WTC11 (cell line): Measurements from ENCODE around the gene SVIL. TPM values are rescaled to one million over a fixed set of nuclear protein-coding genes. Genes with fewer than 3 reads are reported as not detected.

ENCODE experiments used
- ATAC-seq: fragments of 200-7000 bp; cut with Tn5 transposase; 2 replicates; pipeline ENCODE4 v1.10.0; 2021; ENCODE audit warnings: mild to moderate bottlenecking, moderate library complexity
- CTCF ChIA-PET: fragments of 300-600 bp; sonication (Branson Sonifier 250); formaldehyde crosslinking; loops from one replicate; lab custom pipeline; 2021; ENCODE audit warnings: antibody characterized with exemption; lab: Charles Lee
- POLR2A ChIA-PET: fragments of 350-600 bp; sonication (Branson Sonifier 250); formaldehyde crosslinking; loops from one replicate; lab custom pipeline; 2021; ENCODE audit warnings: antibody characterized with exemption; lab: Charles Lee
- DNase-seq: peaks from one replicate; pipeline ENCODE4 v3.0.0; 2021; ENCODE audit warnings: low spot score
- H3K27ac Mint-ChIP-seq: 2 replicates; pipeline ENCODE4 v1.8.0; 2021; ENCODE audit warnings: mixed read lengths
- H3K27me3 Mint-ChIP-seq: 2 replicates; pipeline ENCODE4 v1.8.0; 2021; ENCODE audit warnings: low read depth, mild to moderate bottlenecking, moderate library complexity, mixed read lengths
- H3K36me3 Mint-ChIP-seq: 2 replicates; pipeline ENCODE4 v1.8.0; 2021; ENCODE audit warnings: mixed read lengths
- H3K4me1 Mint-ChIP-seq: 2 replicates; pipeline ENCODE4 v1.8.0; 2022; ENCODE audit warnings: mixed read lengths
- H3K4me3 Mint-ChIP-seq: 2 replicates; pipeline ENCODE4 v1.8.0; 2021; ENCODE audit warnings: mild to moderate bottlenecking, moderate library complexity, mixed read lengths
- H3K9me3 Mint-ChIP-seq: 2 replicates; pipeline ENCODE4 v1.8.0; 2021; ENCODE audit warnings: mixed read lengths
- ELF4 ChIP-seq: sonication (generic); formaldehyde crosslinking; IDR thresholded peaks from 2 replicates; pipeline ENCODE4 v1.8.1; 2022; ENCODE audit warnings: low read depth, mild to moderate bottlenecking, moderate library complexity, missing genetic modification reagents
- ETV6 ChIP-seq: sonication (generic); formaldehyde crosslinking; IDR thresholded peaks from 2 replicates; pipeline ENCODE4 v1.8.1; 2022; ENCODE audit warnings: mild to moderate bottlenecking, missing genetic modification reagents
- IRF2 ChIP-seq: sonication (generic); formaldehyde crosslinking; IDR thresholded peaks from 2 replicates; pipeline ENCODE4 v1.8.0; 2022; ENCODE audit warnings: low read depth, missing genetic modification reagents, borderline replicate concordance
- JUN ChIP-seq: sonication (generic); formaldehyde crosslinking; IDR thresholded peaks from 2 replicates; pipeline ENCODE4 v1.8.0; 2023; ENCODE audit warnings: mild to moderate bottlenecking, missing genetic modification reagents
- MXD4 ChIP-seq: fragments of 250-450 bp; sonication (Bioruptor Pico); IDR thresholded peaks from 2 replicates; pipeline ENCODE4 v1.8.0; 2021; ENCODE audit warnings: mild to moderate bottlenecking, moderate library complexity, borderline replicate concordance
- MYBL2 ChIP-seq: sonication (generic); formaldehyde crosslinking; IDR thresholded peaks from 2 replicates; pipeline ENCODE4 v1.8.1; 2023; ENCODE audit warnings: mild to moderate bottlenecking, moderate library complexity, missing genetic modification reagents
- NFE2L1 ChIP-seq: sonication (generic); formaldehyde crosslinking; IDR thresholded peaks from 2 replicates; pipeline ENCODE4 v1.8.1; 2023; ENCODE audit warnings: missing genetic modification reagents
- NFYB ChIP-seq: sonication (generic); formaldehyde crosslinking; conservative IDR thresholded peaks from 2 replicates; pipeline ENCODE4 v1.8.0; 2022; ENCODE audit warnings: low read depth, missing genetic modification reagents
- NR1H2 ChIP-seq: sonication (generic); formaldehyde crosslinking; IDR thresholded peaks from 2 replicates; pipeline ENCODE4 v1.9.0; 2021; ENCODE audit warnings: mild to moderate bottlenecking, moderate library complexity, missing genetic modification reagents
- PRRX2 ChIP-seq: fragments of 250-450 bp; sonication (Bioruptor Pico); IDR thresholded peaks from 2 replicates; pipeline ENCODE4 v1.8.0; 2021; ENCODE audit warnings: mild to moderate bottlenecking
- RELA ChIP-seq: sonication (generic); formaldehyde crosslinking; IDR thresholded peaks from 2 replicates; pipeline ENCODE4 v1.8.1; 2022; ENCODE audit warnings: missing genetic modification reagents, mild to moderate bottlenecking, borderline replicate concordance
- SMAD4 ChIP-seq: sonication (generic); formaldehyde crosslinking; IDR thresholded peaks from 2 replicates; pipeline ENCODE4 v1.8.0; 2022; ENCODE audit warnings: mild to moderate bottlenecking, missing genetic modification reagents
- SP1 ChIP-seq: sonication (generic); formaldehyde crosslinking; conservative IDR thresholded peaks from 2 replicates; pipeline ENCODE4 v1.8.1; 2022; ENCODE audit warnings: missing genetic modification reagents
- ZBTB21 ChIP-seq: sonication (generic); formaldehyde crosslinking; IDR thresholded peaks from 2 replicates; pipeline ENCODE4 v1.8.1; 2023; ENCODE audit warnings: mild to moderate bottlenecking, missing genetic modification reagents, borderline replicate concordance
- ZNF121 ChIP-seq: sonication (generic); formaldehyde crosslinking; IDR thresholded peaks from 2 replicates; pipeline ENCODE4 v1.8.0; 2023; ENCODE audit warnings: missing genetic modification reagents
- ZNF263 ChIP-seq: sonication (generic); formaldehyde crosslinking; IDR thresholded peaks from 2 replicates; pipeline ENCODE4 v1.8.1; 2022; ENCODE audit warnings: low read depth, mild to moderate bottlenecking, moderate library complexity, missing genetic modification reagents
- ZNF671 ChIP-seq: fragments of 250-450 bp; sonication (Bioruptor Pico); IDR thresholded peaks from 2 replicates; pipeline ENCODE4 v1.8.0; 2021; ENCODE audit warnings: mild to moderate bottlenecking
- total RNA-seq: library from RNA; stranded (reverse); gene quantifications from 3 replicates; pipeline ENCODE4 v1.2.3, GENCODE V29; 2021
- TF ChIP-seq, protein P1 (sequence below): sonication (generic); formaldehyde crosslinking; conservative IDR thresholded peaks from 2 replicates; pipeline ENCODE4 v1.8.1; 2023; ENCODE audit warnings: mild to moderate bottlenecking, low read depth, missing genetic modification reagents, moderate library complexity
- TF ChIP-seq, protein P2 (sequence below): sonication (generic); formaldehyde crosslinking; IDR thresholded peaks from 2 replicates; pipeline ENCODE4 v1.8.1; 2023; ENCODE audit warnings: mild to moderate bottlenecking, moderate library complexity, missing genetic modification reagents
- TF ChIP-seq, protein P3 (sequence below): sonication (generic); formaldehyde crosslinking; IDR thresholded peaks from 2 replicates; pipeline ENCODE4 v1.8.0; 2022; ENCODE audit warnings: mild to moderate bottlenecking, missing genetic modification reagents
- TF ChIP-seq, protein P4 (sequence below): sonication (generic); formaldehyde crosslinking; IDR thresholded peaks from 2 replicates; pipeline ENCODE4 v1.8.1; 2022; ENCODE audit warnings: low read depth, mild to moderate bottlenecking, moderate library complexity, missing genetic modification reagents, borderline replicate concordance
- TF ChIP-seq, protein P5 (sequence below): fragments of 250-450 bp; sonication (Bioruptor Pico); IDR thresholded peaks from 2 replicates; pipeline ENCODE4 v1.8.0; 2021; ENCODE audit warnings: mild to moderate bottlenecking
- TF ChIP-seq, protein P6 (sequence below): fragments of 250-450 bp; sonication (Bioruptor Pico); IDR thresholded peaks from 2 replicates; pipeline ENCODE4 v1.9.0; 2021; ENCODE audit warnings: mild to moderate bottlenecking
- TF ChIP-seq, protein P7 (sequence below): sonication (generic); formaldehyde crosslinking; IDR thresholded peaks from 2 replicates; pipeline ENCODE4 v1.8.0; 2022; ENCODE audit warnings: mild to moderate bottlenecking, missing genetic modification reagents
- TF ChIP-seq, protein P8 (sequence below): sonication (generic); formaldehyde crosslinking; IDR thresholded peaks from 2 replicates; pipeline ENCODE4 v1.8.0; 2022; ENCODE audit warnings: mild to moderate bottlenecking, missing genetic modification reagents

The SVIL gene
- total RNA-seq, 1 experiment from 2014 or later, result 27.1 TPM

DNA sequence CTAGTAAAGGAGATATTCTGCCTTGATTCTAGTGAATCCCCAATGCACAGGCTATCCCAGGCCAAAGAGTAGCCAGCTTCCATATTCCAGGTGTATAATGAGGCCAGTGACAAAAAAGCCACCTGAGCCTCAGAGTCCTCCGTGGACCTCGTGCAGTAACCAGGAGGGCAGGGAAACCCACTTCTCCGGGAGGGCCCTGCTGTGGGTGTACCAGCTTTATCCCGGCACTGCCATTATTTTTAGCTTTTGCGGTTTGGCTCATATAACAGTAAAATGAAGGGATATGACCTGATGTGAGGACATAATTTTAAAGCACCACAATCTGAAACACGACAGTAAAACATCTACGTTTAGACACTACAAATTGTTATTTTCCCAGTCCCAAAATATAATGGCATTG, 109.0 kb downstream of the SVIL start:
- CTCF ChIA-PET, result interaction anchor here (1.0 to 1.7 kb wide), 3 partner anchors 9 to 29 kb away, joined by 3 to 9 read pairs (median 3); no protein-coding TSS in a partner anchor

DNA sequence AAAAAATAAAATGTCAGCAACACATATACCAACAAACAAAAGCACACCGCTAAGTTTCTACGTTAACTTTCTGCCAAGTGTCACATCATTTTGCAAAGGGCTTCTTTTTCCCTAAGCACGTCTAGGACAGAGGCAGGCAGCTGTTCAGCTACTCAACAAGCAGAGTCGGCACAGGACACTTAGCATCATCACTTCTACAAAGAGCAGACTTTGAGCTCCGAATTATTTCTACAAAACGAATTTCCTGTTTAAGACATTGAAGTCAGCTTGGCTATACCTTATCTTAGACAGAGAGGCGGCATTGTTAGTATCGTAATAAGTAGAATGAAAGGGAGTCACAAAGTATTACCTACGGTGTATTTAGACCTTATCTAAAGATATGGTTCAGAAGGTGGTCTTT, 110.1 kb downstream of the SVIL start:
- Mint-ChIP-seq H3K36me3 (peaks cover 54% of the 10 kb centered on the region), H3K9me3 (no peaks in the 10 kb centered on the region), H3K27ac (no peak overlapping the region), H3K4me3 (no peak overlapping the region), H3K27me3 (no peaks in the 10 kb centered on the region), H3K4me1 (no peaks in the 10 kb centered on the region)
- DNase-seq (no peak), ATAC-seq (no peak)
- CTCF ChIA-PET, result interaction anchor here (1.3 to 1.7 kb wide), 3 partner anchors 10 to 11 kb away, joined by 3 to 9 read pairs (median 7); no protein-coding TSS in a partner anchor
- TF ChIP-seq IRF2 (no peak), MYBL2 (CRISPR knock-in tag) (no peak), ZBTB21 (CRISPR knock-in tag) (no peak), ETV6 (no peak), MXD4 (CRISPR knock-in tag) (no peak), RELA (CRISPR knock-in tag) (no peak), SP1 (no peak), JUN (CRISPR knock-in tag) (no peak), NFYB (CRISPR knock-in tag) (no peak), PRRX2 (CRISPR knock-in tag) (no peak), SMAD4 (CRISPR knock-in tag) (no peak)
- TF ChIP-seq, protein P1, sequence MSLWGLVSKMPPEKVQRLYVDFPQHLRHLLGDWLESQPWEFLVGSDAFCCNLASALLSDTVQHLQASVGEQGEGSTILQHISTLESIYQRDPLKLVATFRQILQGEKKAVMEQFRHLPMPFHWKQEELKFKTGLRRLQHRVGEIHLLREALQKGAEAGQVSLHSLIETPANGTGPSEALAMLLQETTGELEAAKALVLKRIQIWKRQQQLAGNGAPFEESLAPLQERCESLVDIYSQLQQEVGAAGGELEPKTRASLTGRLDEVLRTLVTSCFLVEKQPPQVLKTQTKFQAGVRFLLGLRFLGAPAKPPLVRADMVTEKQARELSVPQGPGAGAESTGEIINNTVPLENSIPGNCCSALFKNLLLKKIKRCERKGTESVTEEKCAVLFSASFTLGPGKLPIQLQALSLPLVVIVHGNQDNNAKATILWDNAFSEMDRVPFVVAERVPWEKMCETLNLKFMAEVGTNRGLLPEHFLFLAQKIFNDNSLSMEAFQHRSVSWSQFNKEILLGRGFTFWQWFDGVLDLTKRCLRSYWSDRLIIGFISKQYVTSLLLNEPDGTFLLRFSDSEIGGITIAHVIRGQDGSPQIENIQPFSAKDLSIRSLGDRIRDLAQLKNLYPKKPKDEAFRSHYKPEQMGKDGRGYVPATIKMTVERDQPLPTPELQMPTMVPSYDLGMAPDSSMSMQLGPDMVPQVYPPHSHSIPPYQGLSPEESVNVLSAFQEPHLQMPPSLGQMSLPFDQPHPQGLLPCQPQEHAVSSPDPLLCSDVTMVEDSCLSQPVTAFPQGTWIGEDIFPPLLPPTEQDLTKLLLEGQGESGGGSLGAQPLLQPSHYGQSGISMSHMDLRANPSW, result no peak
- TF ChIP-seq, protein P2, sequence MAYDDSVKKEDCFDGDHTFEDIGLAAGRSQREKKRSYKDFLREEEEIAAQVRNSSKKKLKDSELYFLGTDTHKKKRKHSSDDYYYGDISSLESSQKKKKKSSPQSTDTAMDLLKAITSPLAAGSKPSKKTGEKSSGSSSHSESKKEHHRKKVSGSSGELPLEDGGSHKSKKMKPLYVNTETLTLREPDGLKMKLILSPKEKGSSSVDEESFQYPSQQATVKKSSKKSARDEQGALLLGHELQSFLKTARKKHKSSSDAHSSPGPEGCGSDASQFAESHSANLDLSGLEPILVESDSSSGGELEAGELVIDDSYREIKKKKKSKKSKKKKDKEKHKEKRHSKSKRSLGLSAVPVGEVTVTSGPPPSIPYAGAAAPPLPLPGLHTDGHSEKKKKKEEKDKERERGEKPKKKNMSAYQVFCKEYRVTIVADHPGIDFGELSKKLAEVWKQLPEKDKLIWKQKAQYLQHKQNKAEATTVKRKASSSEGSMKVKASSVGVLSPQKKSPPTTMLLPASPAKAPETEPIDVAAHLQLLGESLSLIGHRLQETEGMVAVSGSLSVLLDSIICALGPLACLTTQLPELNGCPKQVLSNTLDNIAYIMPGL (CRISPR knock-in tag), result no peak
- TF ChIP-seq, protein P3, sequence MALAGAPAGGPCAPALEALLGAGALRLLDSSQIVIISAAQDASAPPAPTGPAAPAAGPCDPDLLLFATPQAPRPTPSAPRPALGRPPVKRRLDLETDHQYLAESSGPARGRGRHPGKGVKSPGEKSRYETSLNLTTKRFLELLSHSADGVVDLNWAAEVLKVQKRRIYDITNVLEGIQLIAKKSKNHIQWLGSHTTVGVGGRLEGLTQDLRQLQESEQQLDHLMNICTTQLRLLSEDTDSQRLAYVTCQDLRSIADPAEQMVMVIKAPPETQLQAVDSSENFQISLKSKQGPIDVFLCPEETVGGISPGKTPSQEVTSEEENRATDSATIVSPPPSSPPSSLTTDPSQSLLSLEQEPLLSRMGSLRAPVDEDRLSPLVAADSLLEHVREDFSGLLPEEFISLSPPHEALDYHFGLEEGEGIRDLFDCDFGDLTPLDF, result no peak
- TF ChIP-seq, protein P4, sequence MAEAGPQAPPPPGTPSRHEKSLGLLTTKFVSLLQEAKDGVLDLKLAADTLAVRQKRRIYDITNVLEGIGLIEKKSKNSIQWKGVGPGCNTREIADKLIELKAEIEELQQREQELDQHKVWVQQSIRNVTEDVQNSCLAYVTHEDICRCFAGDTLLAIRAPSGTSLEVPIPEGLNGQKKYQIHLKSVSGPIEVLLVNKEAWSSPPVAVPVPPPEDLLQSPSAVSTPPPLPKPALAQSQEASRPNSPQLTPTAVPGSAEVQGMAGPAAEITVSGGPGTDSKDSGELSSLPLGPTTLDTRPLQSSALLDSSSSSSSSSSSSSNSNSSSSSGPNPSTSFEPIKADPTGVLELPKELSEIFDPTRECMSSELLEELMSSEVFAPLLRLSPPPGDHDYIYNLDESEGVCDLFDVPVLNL (CRISPR knock-in tag), result no peak
- TF ChIP-seq, protein P5, sequence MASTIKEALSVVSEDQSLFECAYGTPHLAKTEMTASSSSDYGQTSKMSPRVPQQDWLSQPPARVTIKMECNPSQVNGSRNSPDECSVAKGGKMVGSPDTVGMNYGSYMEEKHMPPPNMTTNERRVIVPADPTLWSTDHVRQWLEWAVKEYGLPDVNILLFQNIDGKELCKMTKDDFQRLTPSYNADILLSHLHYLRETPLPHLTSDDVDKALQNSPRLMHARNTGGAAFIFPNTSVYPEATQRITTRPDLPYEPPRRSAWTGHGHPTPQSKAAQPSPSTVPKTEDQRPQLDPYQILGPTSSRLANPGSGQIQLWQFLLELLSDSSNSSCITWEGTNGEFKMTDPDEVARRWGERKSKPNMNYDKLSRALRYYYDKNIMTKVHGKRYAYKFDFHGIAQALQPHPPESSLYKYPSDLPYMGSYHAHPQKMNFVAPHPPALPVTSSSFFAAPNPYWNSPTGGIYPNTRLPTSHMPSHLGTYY (CRISPR knock-in tag), result no peak
- TF ChIP-seq, protein P6, sequence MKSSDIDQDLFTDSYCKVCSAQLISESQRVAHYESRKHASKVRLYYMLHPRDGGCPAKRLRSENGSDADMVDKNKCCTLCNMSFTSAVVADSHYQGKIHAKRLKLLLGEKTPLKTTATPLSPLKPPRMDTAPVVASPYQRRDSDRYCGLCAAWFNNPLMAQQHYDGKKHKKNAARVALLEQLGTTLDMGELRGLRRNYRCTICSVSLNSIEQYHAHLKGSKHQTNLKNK (CRISPR knock-in tag), result no peak
- TF ChIP-seq, protein P7, sequence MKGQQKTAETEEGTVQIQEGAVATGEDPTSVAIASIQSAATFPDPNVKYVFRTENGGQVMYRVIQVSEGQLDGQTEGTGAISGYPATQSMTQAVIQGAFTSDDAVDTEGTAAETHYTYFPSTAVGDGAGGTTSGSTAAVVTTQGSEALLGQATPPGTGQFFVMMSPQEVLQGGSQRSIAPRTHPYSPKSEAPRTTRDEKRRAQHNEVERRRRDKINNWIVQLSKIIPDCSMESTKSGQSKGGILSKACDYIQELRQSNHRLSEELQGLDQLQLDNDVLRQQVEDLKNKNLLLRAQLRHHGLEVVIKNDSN (CRISPR knock-in tag), result no peak
- POLR2A ChIA-PET, result no interaction called here

More for the DNA sequence above, 109.0 kb downstream of the SVIL start:
- no peak overlapping the region for H3K27ac Mint-ChIP-seq
- H3K9me3 Mint-ChIP-seq, result no peaks in the 10 kb centered on the region
- H3K4me1 Mint-ChIP-seq, result 0 out of 2 replicates have a peak, but pooled peaks cover 3% of the 10 kb centered on the region
- no peak for ATAC-seq
- DNase-seq, result no peak
- no peak for TF ChIP-seq MXD4 (CRISPR knock-in tag)
- TF ChIP-seq, protein P8, sequence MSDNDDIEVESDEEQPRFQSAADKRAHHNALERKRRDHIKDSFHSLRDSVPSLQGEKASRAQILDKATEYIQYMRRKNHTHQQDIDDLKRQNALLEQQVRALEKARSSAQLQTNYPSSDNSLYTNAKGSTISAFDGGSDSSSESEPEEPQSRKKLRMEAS (CRISPR knock-in tag), result no peak
- TF ChIP-seq, protein P7 (CRISPR knock-in tag), result no peak
- TF ChIP-seq ZNF671, result no peak
- TF ChIP-seq NFE2L1 (CRISPR knock-in tag), result no peak
- TF ChIP-seq NR1H2, result no peak
- TF ChIP-seq ELF4, result no peak
- TF ChIP-seq ZNF121 (CRISPR knock-in tag), result no peak
- no peak for TF ChIP-seq IRF2
- TF ChIP-seq ZNF263 (CRISPR knock-in tag), result no peak
- TF ChIP-seq, all 79 proteins: peak for 0
- Mint-ChIP-seq H3K27me3 (no peaks in the 10 kb centered on the region), H3K4me3 (no peak overlapping the region), H3K36me3 (peaks cover 52% of the 10 kb centered on the region)
- POLR2A ChIA-PET, result no interaction called here
